Activated CD4-positive, CD25-positive, alpha-beta regulatory T cell (primary cell): ENCODE measurements around the gene ULK2.

Source experiments
- DNase-seq, 4 experiments: peaks; one replicate each; lab custom pipeline; 2025; lab: John Stamatoyannopoulos, UW

The ULK2 gene

GRCh38 chr17:19747159-19747719, 120.5 kb downstream of the ULK2 start:
- no peak for DNase-seq

- DNase-seq = no peak
Observed at GRCh38 chr17:19746517-19746916, 121.2 kb downstream of the ULK2 start.

- DNase-seq = peak; percentile 64 to 79 (median 73)
Observed at GRCh38 chr17:19744922-19745757, 122.6 kb downstream of the ULK2 start.

- DNase-seq = no peak
Observed at GRCh38 chr17:19744492-19744891, 123.2 kb downstream of the ULK2 start.

GRCh38 chr17:19743101-19744100, 124.3 kb downstream of the ULK2 start:
- no peak for DNase-seq

- no peak for DNase-seq
Observed at GRCh38 chr17:19742495-19742894, 125.2 kb downstream of the ULK2 start.

- DNase-seq = no peak
Observed at GRCh38 chr17:19741832-19742457, 125.8 kb downstream of the ULK2 start.

- no peak for DNase-seq
Observed at GRCh38 chr17:19740933-19741332, 126.8 kb downstream of the ULK2 start.

GRCh38 chr17:19739241-19740201, 128.2 kb downstream of the ULK2 start:
- no peak for DNase-seq

- DNase-seq = no peak
Observed at GRCh38 chr17:19738757-19739156, 129.0 kb downstream of the ULK2 start.

GRCh38 chr17:19738073-19738449, 129.7 kb downstream of the ULK2 start:
- DNase-seq = no peak

- DNase-seq = no peak
Observed at GRCh38 chr17:19737305-19738072, 130.2 kb downstream of the ULK2 start.

GRCh38 chr17:19736071-19736470, 131.7 kb downstream of the ULK2 start:
- DNase-seq = no peak

GRCh38 chr17:19733953-19734526, 133.7 kb downstream of the ULK2 start:
- no peak for DNase-seq

- DNase-seq = no peak
Observed at GRCh38 chr17:19731626-19732025, 136.1 kb downstream of the ULK2 start.

- DNase-seq = no peak
Observed at GRCh38 chr17:19730843-19731242, 136.9 kb downstream of the ULK2 start.

- DNase-seq = no peak
Observed at GRCh38 chr17:19729900-19730299, 137.8 kb downstream of the ULK2 start.

- DNase-seq = no peak
Observed at GRCh38 chr17:19728084-19728495, 139.6 kb downstream of the ULK2 start.

GRCh38 chr17:19727501-19728078, 140.1 kb downstream of the ULK2 start:
- DNase-seq = no peak
